Measurements from ENCODE around the gene CHCHD6. TPM values are rescaled to one million over a fixed set of nuclear protein-coding genes. Genes with fewer than 3 reads are reported as not detected.
A peak's percentile ranks its signal among the peaks of the same experiment; 100 is the strongest.

The CHCHD6 gene
- total RNA-seq, 2 donors from 2014 or later = 8.4 to 10.9 TPM

DNA sequence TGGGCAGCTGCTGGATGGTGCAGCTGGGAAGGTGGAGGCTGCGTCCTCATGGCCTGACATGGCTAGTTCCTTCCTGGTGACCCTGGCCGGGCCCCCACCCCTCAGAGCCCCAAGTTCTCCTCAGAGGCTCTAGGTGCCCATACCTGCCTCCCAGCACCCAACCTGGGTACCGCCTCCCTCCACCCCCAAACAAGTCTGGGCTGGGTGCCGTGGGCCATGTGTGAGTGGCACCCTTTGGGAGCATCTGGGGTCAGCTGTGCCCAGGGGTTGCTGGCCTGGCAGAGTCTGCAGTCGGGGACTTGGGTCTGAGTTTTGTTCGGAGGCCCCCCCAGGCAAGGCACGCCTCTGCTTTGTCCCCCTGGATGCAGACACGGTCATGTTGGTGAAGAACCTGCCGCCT lies 289.4 kb downstream of the CHCHD6 start:
- H3K4me3 ChIP-seq = no peak overlapping the region
- H3K9me3 ChIP-seq = no peaks in the 10 kb centered on the region
- H3K27me3 ChIP-seq = no peaks in the 10 kb centered on the region
- no peak for TF ChIP-seq CTCF (IDR thresholded peaks at IDR 0.05)
- no peak for DNase-seq (ENCODE audit: low spot score)
- H3K4me1 ChIP-seq = peaks cover 0 to 57% of the 10 kb centered on the region in 2 donors
- H3K27ac ChIP-seq = no peak overlapping the region
- peaks cover 10% of the 10 kb centered on the region for H3K36me3 ChIP-seq

DNA sequence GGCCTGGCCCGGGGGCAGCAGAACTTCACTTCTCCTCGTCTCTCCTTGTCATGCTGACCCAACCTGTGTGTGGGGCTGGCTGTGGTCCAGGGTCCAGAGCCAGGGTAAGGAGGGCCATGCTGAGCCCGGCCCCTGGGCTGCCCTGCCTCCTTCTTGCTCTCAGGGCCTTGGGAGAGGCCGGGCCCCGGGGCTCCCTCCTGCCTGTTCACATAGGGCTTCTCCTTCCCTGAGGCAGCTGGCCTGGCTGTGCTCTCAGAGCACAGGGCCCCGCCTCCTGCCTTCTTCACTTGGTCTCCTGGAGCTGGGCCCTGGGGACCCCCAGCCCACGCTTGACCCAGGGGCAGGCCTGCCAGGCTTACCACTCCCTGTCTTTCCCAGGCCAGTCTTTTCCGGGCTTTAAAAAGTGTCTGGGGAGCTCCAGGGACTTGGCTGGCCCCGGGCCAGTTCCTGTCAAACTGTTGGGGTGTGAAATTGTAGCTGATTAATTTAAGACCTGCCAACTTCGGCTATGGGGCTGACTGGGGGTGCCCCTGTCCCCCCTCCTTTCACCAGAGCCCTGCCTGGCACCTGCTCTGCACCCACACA lies 290.7 kb downstream of the CHCHD6 start:
- DNase-seq (ENCODE audit: low spot score) = no peak

DNA sequence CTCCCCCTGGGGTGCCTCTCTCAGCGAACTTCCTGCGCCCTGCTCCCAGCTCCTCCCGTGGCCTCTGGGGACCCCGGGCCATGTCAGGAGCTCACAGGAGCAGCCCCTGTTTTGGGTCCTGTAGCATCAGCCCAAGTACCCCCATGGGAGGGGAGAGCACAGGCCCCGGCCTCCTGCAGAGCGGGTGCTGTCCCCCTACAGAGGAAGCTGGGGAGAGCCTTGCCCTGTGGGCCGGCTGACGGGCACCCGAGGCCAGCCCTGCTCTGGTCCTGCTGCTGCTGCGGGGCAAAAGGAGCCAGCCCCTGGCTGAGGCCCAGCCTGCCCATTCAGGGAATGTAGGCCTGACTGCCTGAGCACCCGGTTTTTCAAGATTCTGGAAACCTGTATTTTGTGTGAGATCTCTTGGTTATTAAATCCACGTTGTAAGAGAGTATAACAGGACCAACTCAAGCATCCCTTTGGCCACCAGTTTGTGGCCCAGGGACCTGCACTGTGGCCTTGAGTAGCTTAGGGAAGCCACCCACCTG lies 291.3 kb downstream of the CHCHD6 start:
- Histone ChIP-seq H3K4me3 (no peak overlapping the region), H3K27ac (peak overlapping the region; percentile 31 to 59), H3K9me3 (no peaks in the 10 kb centered on the region), H3K4me1 (peaks cover 0 to 75% of the 10 kb centered on the region in 2 donors), H3K27me3 (no peaks in the 10 kb centered on the region), H3K36me3 (peaks cover 3% of the 10 kb centered on the region)
- TF ChIP-seq CTCF (IDR thresholded peaks at IDR 0.05) = no peak
- DNase-seq (ENCODE audit: low spot score) = no peak

More for the DNA sequence above, 290.7 kb downstream of the CHCHD6 start:
- no peak for TF ChIP-seq CTCF (IDR thresholded peaks at IDR 0.05)
- Histone ChIP-seq H3K27me3 (no peaks in the 10 kb centered on the region), H3K4me3 (no peak overlapping the region), H3K27ac (peak overlapping the region; percentile 59 to 64), H3K4me1 (peaks cover 0 to 69% of the 10 kb centered on the region in 2 donors), H3K36me3 (peaks cover 7% of the 10 kb centered on the region), H3K9me3 (no peaks in the 10 kb centered on the region)

- no peak for DNase-seq (ENCODE audit: low spot score)
- Histone ChIP-seq H3K9me3 (no peaks in the 10 kb centered on the region), H3K4me1 (peaks cover 0 to 82% of the 10 kb centered on the region in 2 donors), H3K27me3 (no peaks in the 10 kb centered on the region), H3K36me3 (no peaks in the 10 kb centered on the region), H3K27ac (no peak overlapping the region), H3K4me3 (no peak overlapping the region)
- no peak for TF ChIP-seq CTCF (IDR thresholded peaks at IDR 0.05)
Observed at GRCh38 chr3:126995926-126996512, 292.0 kb downstream of the CHCHD6 start.

DNA sequence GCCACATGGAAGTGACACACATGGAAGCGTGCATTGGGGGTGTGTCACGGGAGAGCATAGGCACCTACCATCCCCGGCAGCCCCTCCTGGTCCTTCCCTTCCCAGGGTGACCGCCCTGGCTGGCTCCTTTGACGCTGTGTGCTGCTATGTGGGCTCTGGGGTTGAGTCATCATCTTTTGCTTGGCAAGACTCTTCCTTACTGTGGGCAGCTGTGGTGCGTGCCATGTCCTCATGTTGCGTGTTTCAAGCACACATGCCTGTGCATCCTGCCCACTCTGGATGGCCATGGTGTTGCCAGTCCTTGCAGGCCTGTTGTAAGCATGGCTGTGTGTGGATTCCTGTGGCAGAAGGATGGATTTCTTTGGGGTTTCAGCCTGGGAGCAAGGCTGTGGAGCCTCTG lies 292.9 kb downstream of the CHCHD6 start:
- Histone ChIP-seq H3K27me3 (no peaks in the 10 kb centered on the region), H3K27ac (no peak overlapping the region), H3K36me3 (no peaks in the 10 kb centered on the region), H3K4me1 (peaks cover 0 to 83% of the 10 kb centered on the region in 2 donors), H3K4me3 (no peak overlapping the region), H3K9me3 (no peaks in the 10 kb centered on the region)
- DNase-seq (ENCODE audit: low spot score) = no peak
- no peak for TF ChIP-seq CTCF (IDR thresholded peaks at IDR 0.05)

Measured in right atrium auricular region (tissue), 2 donors.